Activated T-cell treated with anti-CD3 and anti-CD28 coated beads for 1 hour (primary cell): Measurements from ENCODE around the gene GMDS.

Experiments
- DNase-seq: peaks from one replicate; pipeline ENCODE4 v3.0.0-alpha.2; 2020; ENCODE audit warnings: low read depth

GMDS gene

DNA sequence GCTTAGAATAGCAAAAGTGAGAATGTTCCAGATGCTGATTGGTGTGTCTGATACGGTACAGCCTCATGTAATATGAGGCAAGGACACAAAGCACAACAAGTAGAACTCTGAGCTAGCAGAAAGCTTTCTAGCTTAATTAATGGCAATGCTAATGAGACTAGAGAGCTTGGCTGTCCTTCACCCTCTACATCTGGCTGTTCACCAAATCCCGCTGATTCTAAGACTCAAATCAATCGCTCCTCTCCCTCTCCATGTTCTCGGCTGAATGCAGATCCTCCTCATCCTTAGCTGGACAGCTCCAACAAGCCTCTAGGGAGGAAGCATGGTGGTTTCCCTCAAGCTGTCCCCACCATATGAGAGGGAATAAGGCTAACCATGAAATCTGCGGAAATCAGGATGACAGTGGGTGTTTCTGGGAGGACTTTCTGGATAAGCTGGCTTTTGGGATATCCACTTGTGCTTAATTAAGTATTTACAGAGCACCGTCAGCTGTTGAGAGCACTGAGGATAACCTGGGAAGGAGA lies 506.8 kb downstream of the GMDS start:
- DNase-seq = no peak

DNA sequence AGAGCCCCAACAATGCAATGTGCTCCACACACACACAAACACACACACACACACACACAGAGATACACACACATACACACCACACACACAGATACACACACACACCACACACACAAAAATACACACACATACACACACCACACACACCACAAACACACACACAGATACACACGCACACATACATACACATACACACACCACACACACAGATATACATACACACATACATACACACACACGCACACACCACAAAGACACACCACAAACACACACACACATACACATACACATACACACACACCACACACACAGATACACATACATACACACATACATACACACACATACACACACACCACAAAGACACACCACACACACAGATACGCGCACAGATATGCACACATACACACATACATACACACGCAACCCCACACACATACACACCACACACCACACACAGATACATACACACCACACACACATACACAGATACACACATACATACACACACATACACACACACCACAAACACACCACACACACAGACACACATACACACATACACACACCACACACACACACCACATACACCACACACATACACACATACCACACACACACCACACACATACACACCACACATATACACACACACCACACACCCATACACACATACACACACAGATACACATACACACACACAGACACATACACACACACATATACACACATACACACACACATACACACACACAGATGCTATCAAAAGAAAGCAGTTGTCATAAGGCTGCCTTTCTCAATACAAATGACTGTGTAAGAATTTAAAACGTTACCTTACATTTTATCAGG lies 507.7 kb downstream of the GMDS start:
- no peak for DNase-seq

DNA sequence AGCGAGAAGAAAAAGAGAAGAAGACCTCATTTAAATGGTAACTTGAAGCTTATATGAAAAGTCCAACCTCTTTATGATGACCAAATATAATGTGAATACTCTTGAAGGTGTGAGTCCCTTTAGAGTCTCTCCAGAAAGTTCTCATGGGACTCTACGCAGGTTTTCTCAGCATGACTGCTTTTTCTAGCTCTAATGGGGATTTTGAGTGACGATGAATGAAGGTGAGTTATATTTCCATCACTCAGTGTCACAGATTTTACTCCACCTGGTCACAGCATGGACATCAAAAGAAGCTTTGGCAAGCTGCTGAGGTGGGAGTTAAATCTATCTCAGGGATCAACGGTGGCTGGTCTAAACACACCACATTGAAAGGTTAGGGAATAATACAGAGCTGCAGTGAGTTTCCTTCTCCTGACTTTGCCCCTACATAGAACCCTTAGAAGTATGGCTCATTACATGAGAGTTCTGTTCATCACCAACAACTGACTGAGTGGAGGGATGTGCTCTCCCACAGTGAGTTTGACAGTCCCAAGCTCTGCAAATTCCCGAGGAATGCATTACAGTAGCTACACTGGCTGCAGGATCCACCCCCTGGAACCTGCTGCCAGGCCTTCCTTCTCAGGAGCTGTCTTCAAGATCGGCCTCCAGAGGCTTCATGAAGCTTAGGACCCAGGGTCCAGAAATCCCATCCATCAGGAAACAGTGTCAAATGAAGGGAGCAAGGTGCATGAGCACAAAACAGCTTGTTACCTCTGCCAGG lies 508.9 kb downstream of the GMDS start:
- DNase-seq = no peak

DNA sequence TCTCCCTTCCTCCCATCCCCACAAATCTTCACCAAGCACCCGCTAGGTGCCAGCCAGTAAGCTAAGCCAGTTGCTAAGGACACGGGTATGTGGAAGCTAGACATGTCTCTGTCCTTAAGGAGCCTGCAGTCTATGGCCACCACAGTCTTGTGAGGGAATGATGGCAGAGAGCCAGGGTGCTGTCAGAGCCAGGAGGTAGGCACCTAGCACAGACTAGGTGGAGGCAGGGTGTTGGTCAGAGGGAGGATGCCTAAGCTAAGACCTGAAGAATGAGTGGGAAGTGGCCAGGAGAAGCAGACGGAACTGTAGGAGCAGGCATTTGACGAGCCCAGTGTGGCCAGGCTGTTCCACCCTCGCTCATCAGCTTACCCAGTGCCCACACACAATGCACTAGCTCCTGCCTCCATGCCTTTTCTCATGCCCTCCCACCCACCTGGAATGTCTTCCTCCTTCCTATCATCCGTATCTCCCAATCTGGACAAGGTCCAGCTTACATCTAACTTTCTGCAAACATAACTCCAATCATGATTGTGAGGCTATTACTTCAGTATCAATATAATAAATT lies 510.1 kb downstream of the GMDS start:
- DNase-seq = no peak

DNA sequence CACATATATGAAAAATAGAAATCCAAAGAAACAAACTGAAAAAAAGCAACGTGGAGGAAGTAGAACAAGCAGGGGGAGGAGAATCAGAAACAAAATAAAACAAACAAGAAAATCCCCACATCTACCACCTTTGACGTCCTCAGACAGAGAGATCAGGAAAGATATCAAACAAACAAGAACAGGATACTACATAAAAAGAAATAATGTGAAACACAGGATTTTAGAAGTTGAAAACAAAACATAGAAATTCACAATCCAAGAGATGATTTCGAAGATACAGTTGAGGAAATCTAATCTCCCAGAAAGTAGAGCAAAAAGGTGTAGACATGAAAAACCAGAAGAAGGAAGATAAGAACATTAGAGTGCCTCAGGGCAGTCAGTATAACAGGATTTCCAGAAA lies 514.5 kb downstream of the GMDS start:
- DNase-seq = no peak

DNA sequence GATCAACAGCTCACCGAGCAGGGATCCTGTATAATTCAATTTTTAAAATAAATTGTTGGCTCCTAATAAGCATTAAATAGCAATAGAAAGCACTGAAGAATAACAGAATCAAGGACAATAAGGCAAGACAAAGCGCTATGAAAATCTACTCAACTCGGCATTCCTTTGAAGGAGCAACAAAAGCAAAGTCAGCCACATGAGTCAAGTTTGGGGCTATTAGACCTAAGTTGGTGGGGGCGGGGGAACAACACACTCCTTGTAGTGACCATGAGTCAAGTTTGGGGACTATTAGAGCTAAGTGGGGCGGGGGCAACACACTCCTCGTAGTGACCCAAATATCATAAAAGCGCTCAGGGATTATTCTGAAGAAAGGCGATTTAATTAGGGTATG lies 515.7 kb downstream of the GMDS start:
- no peak for DNase-seq

DNA sequence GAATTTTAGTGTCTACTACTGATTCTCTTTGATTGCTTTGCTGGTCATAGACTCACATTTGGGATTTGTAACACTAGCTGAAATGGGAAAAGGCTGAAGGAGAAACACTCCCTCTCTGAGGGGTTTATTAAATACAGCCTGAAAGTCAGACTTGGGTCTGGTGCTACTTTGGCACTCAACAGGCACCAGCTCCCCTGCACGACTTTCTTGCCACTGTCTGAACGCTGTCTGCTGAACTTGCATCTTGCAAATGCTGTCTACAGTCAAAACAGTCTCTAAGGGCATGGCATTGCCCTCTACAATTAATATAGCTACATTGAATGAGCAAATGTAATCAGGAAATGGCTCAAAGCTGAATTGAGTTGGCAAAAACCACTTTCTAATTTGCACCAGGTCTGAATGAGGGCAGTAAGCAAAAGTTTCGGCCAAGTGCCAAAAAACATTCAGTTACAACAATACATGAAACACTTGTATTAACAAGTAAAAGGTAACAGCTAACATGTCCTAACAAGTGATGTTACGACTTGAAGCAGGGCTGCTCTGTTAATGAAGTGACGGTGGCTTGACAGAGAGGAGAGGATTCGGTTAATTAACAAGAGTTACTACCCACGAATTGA lies 516.2 kb downstream of the GMDS start:
- DNase-seq = no peak

DNA sequence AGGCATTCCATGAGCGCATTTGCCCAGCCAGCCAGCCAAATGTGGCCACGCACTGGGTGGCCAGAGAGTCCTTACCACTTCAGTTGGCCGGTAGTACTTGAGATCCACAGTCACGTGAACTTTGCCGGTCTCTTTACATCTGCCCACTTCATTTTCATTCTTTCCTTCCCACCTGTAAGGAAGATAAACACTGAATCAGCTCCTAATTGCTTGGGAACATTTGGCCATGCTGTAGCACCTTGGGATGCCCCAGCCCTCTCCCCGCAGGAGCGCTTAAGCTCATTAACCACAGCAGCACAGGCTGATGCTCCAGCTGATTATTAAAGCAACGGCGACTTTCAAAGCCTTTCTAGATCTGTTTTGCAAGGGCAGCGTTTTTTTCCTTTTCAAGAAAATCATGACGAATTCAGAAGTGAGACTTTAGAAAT lies 519.0 kb downstream of the GMDS start:
- no peak for DNase-seq

DNA sequence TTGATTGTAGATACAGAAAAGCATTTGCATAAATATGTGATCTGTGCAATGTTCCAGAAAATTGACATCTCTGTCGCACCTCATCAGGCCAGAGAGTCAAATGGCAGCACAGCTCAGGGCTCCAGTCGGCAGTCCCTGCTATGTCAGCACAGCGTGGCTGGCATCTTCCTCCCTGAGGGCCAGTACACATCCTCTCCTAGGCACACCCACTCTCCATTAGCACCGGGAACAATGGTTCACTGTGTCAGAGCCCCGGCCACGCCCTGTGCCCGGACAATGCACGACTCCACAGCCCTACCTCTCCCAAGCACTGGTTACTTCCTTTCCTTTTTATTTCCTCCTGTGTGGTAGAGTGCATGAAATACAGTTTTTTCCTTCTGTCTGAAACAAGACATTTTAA lies 520.8 kb downstream of the GMDS start:
- no peak for DNase-seq

DNA sequence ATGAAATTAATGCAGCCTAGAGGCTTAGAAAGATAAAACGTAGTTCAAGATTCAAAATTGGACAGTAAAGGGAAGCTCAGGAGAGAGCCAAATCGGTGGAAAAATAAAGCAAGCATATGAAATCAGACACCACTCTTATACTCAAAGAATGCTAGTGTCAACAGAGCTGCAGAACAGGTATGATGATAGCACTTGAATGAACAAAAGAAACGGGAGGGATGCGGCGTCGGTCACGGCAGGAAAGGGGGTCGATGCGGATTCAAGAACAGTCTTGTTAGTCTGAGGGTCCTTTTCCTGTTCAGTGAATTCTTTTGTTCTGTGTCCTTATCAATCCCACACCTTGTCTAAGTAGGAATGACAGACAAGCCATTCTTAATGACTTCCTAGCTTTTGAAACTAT lies 521.3 kb downstream of the GMDS start:
- no peak for DNase-seq

DNA sequence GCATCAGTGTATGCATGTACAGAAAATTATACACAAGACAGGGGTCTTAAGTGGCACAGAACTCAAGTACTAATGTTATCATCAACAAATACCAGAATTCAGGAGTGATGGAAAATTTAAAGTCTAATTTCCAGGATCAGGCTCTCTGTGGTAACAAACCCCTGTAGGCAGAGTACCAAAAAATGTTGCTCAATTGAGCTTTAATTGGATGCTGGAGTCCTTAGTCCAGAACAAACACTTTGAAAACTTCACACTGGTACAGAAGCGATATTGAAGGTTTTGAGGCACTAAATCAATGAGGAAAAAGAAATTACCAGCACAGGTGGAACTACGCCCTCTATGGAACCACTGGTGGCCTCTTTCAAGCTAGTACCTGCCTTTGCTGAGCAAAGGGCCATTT lies 522.6 kb downstream of the GMDS start:
- DNase-seq = no peak

DNA sequence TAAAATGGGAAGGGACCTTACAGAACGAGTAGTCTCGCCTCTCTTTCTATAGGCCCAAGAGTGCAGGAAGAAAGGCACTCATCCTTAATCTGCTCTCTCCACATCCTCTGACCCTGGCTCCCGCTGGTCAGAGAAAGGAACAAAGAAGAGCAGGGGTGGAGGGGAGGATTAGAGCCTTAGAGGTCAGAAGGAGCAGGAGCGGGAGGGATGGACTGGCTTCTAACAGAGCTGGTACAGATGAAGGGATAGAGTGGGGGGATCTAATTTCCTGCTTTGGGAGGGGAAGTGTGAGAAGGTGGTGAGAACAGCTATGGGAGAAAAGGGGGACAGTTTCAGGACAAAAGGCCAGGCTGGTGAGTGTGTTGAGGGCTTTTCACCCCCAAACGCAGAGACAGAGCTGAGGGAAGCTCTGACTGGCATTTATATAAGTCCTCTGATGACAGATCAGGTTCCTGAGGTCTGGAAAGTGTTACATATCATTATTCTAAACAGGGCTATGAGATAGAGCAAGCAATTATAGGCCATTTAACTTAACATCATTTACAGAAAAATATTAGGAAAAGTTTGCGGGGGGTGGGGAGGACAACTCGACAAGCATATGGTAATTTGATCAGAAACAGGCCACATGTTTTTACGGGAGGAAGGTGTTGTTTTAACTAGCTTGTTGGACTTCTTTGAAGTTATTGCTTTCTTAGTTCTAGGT lies 524.6 kb downstream of the GMDS start:
- DNase-seq = no peak

DNA sequence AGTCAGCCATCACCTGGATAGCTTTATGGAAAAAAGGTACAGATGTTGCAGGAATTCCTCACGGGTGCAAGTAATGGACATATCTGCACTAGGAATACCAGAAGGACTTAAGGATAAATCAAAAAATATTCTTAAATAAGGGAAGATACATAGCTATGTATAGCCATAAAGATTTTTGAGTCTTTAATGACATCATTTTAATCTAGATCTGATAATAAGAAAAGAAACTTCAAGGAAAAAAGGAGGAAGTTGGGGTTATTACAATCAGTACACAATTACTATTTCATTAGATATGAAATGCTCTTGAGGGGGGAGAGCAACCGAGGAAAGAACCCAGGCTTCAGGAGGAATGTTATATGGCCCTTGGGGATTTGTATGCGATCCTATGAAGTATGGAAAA lies 525.5 kb downstream of the GMDS start:
- no peak for DNase-seq

DNA sequence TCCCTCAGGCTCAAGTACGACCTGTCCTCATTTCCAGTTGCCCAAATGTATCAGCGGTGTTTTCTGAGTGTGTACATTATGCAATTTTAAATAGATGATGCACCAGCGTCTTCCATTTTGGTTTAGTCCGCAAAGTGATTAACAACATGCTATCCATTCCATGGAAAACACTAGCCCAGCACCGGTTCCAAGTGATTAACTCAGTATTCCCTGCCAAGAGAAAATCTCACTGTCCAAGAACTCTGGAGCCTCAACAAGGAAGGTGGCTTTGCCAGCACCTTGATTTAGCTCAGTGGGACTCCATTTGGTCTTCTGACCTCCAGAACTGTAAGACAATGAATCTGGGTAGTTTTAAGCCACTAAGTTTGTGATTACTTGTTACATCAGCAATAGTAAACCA lies 528.5 kb downstream of the GMDS start:
- DNase-seq = no peak

DNA sequence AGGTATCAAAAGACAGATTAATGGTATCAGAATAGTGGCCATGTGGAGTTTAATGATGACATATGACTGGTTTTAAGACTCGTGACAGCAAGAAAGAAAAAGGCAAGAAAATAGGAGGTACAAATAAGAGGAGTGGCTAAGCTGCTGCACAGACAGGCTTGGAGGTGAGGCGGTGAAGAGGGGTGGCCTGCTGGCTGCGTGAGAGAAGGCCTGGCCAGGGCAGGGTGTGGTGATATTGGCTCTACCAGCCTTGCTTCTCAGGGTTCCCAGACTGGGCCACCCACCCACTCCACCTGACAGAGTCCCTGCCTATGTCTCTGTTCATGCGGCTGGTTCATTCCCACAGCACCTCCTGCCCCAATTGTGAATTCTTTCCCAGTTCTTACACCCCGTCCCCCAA lies 529.0 kb downstream of the GMDS start:
- no peak for DNase-seq

DNA sequence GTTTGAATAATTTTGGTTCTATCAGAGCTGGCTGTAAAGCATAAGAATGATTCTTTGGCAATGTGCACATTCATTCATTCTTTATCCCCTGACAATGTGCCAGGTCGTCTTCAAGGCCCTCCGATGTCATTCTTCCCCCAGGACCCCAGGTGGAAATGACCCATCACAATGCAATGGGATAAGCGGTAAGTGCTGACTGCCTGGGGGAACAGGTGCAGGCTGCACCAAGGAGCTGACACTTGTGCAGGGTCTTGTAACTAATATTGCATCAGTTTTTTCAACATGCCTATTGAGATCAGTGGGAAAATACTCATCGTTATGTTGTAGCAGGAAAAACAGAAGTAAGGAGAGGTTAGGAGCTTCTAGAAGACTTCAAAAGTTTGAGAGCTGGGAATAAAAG lies 530.1 kb downstream of the GMDS start:
- no peak for DNase-seq

DNA sequence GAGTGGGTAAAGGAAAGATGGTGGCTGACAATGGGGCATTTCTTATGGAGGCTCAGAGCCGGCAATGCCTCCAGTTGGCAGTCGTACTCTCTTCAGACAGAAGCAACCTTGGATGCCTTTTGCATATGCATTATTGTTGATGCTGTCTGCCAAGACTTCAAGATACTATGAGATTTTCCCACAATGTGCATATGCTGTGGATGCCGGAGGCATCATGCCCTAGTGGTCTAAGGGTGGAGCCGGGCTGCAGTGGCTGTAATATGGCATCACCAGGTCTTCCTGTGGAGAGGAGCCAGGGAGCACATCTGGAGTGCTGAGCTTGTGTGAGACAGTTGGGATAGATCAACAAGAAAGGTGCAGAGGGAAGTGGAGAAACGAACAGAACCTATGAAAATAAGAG lies 530.8 kb downstream of the GMDS start:
- no peak for DNase-seq

DNA sequence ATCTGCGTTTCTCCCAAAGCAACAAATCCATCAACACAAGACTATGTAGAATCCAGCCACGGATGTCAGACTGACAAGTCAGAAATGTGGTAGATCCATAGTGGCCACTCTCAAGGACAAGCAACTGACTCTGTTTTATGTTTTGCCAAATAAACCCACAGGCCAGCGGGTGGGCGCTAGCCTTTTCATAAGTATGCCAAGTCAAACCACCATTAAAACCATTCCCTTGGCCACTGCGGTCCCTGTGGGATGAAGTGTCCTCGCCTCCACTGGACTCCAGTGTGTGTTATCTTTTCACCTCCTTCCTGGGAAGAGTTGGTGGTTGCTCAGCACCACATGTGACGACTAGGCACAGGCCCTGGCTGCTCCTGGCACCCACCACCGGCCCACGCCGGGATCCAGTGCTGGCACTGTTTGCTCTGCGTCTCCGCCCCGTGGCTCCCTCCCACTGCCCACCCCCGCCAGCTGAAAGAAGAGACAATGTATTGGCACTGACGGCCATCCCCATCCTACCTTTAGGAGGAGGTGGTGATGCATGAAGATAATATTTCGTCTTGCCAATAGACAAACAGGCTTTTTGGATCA lies 532.3 kb downstream of the GMDS start:
- no peak for DNase-seq

DNA sequence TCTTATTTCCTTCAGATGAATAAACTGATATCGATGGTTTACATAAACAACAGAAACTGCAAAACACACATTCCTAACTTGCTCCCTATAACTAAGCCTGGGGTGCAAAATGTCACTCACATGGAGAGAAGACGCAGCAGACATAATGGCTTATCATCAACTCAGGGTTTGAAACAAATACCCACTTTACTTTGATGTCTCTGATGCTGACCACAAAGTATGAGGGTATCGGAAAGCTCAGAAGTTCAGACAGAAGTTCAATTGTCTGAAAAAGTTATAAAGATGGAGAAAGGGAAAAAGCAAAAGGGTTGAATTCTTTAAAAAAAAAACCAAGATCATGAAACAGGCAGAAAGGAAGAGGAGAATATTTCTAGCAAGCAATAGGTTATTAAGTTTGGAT lies 533.0 kb downstream of the GMDS start:
- DNase-seq = no peak

DNA sequence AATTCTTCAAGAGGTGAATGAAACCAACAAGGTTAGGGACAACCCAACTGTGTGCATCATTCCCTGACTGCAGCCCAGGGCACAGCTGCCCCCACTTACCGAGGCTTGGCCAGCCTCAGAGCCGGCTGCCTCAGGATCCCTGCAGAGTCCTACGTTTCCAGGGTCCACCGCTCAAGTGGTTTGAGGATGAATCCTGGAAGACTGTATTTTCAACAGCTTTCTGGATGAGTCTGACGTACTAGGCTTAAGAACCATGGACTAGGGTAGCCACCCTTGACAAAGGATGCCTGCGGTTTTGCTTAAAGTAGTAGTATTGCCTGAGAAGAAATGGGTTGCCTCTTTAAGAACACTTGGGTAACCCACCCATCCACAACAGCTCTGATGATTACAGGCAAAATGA lies 534.3 kb downstream of the GMDS start:
- no peak for DNase-seq

DNA sequence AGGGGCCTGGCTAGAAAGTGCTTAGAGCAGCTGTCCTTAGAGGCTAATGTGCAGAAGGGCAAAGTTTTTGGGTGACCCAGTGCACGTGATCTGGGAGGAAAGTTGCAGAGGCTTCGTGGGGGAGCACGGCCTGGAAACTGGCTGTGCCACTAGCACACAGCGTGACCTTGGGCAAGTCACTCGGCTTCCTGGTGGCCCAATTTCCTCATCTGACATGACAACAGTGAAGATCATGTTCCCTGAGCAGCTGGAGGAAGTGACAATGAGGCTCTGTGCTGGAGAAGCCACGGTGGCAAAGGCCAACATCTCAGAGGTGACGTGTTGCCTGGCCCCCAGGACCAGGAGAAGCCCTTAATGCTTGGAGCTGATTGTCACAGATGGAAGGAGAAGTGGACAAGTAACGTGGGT lies 536.2 kb downstream of the GMDS start:
- no peak for DNase-seq

DNA sequence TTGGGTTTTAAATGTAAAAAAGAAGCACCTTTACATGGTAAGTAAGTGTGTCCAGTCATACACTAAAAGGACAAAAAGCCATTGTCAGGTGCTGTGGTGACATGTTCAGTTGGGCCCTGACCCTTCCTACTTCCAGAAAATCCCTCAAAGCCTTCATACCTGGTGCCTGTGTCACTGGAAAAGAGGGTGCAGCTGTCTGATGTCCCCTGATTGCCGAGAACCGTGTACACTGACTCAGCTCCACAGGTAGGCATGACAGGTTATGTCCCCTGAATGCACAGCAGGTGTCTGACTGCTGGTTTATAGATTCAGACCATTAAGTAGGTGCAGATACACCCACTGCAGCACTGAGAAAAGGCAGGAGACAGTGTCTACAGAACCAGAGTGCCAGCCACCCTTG lies 536.6 kb downstream of the GMDS start:
- no peak for DNase-seq
